HFF-Myc (cell line): ENCODE data around the gene HSBP1.

ENCODE experiments used
- DNase-seq: peaks from one replicate; pipeline ENCODE4 v3.0.0-alpha.2; 2011; ENCODE audit warnings: low read depth; ENCODE audit errors: extremely low read depth
- H3K4me3 ChIP-seq: replicated peaks from 2 replicates; pipeline ENCODE4 v1.5.1; 2011; ENCODE audit warnings: low read depth, mild to moderate bottlenecking, control low read depth, low read length
- TF ChIP-seq, protein P1 (sequence below): IDR thresholded peaks from 2 replicates; pipeline ENCODE4 v1.5.1; 2012; ENCODE audit warnings: mild to moderate bottlenecking, low read depth, low read length, control low read depth; ENCODE audit errors: missing control alignments

The HSBP1 gene

DNA sequence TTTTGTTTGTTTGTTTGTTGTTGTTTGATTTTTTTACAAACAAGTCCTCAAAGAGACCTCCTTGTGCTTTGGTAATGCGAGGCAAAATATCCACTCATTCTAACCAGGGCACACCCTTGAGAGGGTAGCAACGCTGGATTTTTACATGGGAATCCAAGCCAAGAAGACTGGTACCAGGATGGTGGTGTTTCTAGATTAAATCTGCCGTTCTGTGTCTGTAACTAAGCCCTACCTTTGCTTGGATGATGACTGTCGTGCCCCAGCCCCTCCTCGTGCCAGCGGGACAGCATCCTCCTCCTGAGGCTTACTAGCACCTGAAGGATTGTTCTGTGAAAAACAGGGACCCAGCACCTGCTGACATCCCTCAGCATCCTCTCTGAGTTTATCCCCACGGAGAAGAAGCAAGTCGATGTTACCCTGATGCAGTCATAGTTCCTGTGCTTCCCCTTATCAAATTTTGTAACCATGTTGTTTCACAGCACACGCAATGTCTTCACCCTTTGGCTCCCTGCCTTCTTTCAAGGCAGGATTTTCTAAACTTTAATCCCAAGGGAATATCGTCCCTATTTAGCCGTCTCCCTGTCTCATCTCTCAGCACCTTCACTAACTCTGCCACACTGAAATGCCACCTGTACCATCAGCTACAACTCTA, 5.1 kb upstream of the HSBP1 start:
- TF ChIP-seq, protein P1, sequence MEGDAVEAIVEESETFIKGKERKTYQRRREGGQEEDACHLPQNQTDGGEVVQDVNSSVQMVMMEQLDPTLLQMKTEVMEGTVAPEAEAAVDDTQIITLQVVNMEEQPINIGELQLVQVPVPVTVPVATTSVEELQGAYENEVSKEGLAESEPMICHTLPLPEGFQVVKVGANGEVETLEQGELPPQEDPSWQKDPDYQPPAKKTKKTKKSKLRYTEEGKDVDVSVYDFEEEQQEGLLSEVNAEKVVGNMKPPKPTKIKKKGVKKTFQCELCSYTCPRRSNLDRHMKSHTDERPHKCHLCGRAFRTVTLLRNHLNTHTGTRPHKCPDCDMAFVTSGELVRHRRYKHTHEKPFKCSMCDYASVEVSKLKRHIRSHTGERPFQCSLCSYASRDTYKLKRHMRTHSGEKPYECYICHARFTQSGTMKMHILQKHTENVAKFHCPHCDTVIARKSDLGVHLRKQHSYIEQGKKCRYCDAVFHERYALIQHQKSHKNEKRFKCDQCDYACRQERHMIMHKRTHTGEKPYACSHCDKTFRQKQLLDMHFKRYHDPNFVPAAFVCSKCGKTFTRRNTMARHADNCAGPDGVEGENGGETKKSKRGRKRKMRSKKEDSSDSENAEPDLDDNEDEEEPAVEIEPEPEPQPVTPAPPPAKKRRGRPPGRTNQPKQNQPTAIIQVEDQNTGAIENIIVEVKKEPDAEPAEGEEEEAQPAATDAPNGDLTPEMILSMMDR: no peak
- DNase-seq: no peak
- no peak overlapping the region for H3K4me3 ChIP-seq

DNA sequence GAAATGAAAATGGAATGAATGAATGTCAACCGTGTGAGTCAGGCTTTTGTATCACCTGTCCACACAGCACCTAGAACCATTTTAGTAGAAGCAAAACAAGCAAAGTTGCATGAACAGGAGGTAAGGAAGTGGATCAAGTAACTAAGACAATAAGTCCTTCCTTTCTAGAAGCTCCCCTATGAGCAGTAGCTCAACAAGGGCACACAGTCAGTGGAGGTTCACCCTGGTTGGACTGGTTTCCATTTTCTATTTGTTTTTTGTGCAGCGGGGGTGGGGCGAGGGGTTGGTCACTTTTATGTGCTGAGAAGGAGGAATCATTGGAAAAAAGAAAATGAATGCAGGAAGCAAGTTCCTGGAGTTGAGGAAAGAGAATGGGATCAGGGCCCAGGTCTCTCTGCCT, 4.0 kb upstream of the HSBP1 start:
- TF ChIP-seq, protein P1: no peak
- no peak for DNase-seq
- H3K4me3 ChIP-seq: no peak overlapping the region

DNA sequence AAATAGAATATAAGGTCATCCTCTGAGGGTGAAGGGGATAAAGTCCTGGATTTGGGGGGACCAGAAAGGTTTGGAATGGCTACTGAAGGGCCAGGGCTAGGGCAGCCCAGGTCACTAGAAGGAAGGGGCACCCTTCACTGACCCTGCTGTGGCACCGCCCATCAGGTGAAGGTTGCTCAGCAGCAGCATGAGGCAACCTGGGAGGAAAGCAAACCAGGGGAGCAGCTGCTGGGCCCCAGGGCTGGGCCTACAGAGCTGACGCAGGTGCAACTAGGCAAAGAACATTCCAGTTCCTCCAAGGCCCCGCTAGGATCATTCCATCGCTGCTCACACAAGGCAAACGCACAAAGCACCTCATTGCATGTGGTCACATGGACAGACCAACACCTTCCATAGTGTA, 3.4 kb upstream of the HSBP1 start:
- TF ChIP-seq, protein P1: no peak
- H3K4me3 ChIP-seq: no peak overlapping the region
- DNase-seq: no peak

DNA sequence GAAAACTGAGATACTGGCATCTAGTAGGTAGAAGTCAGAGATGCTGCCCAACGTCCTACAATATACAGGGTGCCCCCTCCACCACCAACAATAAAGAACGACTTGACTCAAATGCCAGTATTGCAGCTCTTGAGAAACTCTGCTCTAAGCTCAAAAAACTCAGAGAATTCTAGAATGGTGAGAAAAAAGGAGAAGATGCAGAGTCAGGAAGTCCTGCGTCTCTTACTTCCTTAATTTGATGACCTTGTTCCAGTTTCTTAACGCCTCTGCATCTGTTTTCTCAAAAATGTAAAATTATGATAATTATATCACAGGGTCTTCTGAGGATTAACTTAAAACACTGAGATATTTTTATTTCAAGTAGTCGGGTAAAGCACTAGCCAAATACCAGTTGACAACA, 1.7 kb upstream of the HSBP1 start:
- DNase-seq: no peak
- no peak overlapping the region for H3K4me3 ChIP-seq
- TF ChIP-seq, protein P1: no peak

DNA sequence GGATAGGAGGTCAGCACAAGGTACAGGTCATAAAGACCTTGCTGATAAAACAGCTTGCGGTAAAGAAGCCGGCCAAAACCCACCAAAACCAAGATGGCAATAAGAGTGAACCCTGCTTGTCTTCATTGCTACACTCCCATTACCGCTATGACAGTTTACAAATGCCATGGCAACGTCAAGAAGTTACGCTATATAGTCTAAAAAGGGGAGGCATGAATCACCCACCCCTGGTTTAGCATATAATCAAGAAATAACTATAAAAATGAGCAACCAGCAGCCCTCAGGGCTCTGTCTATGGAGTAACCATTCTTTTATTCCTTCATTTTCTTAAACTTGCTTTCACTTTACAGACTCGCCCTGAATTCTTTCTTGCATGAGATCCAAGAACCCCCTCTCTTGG, 1.0 kb upstream of the HSBP1 start:
- TF ChIP-seq, protein P1: no peak
- no peak overlapping the region for H3K4me3 ChIP-seq
- DNase-seq: no peak

DNA sequence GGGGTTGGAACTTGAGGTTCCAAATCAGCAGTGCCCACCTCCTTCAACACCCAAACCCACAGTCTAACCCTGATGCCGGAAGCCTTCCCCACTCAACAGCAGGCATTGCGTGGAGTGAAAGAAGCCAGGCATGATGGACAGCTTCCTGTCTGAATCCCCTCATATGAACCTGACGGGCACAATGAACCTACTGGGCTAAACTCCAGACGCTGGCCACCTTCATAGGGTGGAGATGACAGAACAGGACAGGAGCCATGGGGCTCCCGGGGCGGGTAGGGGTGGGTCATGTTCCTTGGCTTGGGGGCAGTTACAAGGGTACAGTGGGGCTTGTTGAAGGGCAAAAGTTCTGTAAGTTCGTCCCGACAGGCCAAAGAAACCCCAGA, 460 bp upstream of the HSBP1 start:
- H3K4me3 ChIP-seq: no peak overlapping the region
- TF ChIP-seq, protein P1: no peak
- DNase-seq: no peak

DNA sequence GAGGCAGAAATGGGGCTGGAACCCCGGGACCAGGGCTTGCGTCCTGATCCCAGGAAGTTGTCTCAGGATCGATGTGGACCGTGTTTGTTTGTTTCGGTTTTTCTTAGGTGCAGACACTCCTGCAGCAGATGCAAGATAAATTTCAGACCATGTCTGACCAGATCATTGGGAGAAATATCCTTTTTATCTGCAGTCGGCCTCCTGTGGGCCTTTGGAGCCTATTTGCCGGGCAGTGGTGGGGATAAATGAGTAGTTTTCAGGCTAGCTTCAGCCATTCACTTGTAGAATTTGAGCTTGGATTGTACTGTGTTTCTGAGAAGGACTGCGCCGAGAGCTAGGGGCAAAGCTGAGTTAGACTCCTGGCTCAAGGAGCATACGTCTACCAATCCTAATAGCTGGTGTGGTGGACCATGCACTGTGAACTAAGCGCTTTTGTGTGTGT, 816 bp downstream of the HSBP1 start:
- DNase-seq: no peak
- TF ChIP-seq, protein P1: no peak
- peak overlapping the region; percentile 74 for H3K4me3 ChIP-seq
